ENCODE data around the gene NENF. TPM values are rescaled to one million over a fixed set of nuclear protein-coding genes. Genes with fewer than 3 reads are reported as not detected.

Gene NENF
- total and polyA plus RNA-seq, 10 of the 15 experiments (the other 5 are each of a cell fraction or from before 2014, with no cell fraction given), result 5.1 to 83.4 (median 42.7) TPM

- Histone ChIP-seq H3K4me1 (ENCODE audit: control insufficient read depth, insufficient read depth, low read length) (no peaks in the 10 kb centered on the region), H3K36me3 (ENCODE audit: control insufficient read depth in 2 of 2, insufficient read depth in 2 of 2, low read length in 1 of 2) (peaks cover 0 to 2% of the 10 kb centered on the region in 2 experiments; a peak in 1 of 4 replicates), H3K27me3 (replicated peaks in 1 of 2; ENCODE audit: control insufficient read depth in 2 of 2, insufficient read depth in 2 of 2, low read length in 1 of 2) (no peaks in the 10 kb centered on the region), H3K27ac (ENCODE audit: control insufficient read depth, insufficient read depth) (no peak overlapping the region), H4K20me1 (ENCODE audit: control insufficient read depth, insufficient read depth) (no peaks in the 10 kb centered on the region), H2AFZ (ENCODE audit: control insufficient read depth, low read depth, low read length) (no peak overlapping the region), H3K9ac (ENCODE audit: control insufficient read depth, insufficient read depth, low read length) (no peak overlapping the region), H3K9me3 (replicated peaks; ENCODE audit: control insufficient read depth, insufficient read depth, low read length) (peaks cover 9% of the 10 kb centered on the region), H3K4me3 (no peak overlapping the region), H3K79me2 (ENCODE audit: control insufficient read depth, insufficient read depth, low read length) (no peaks in the 10 kb centered on the region), H3K4me2 (ENCODE audit: control insufficient read depth, insufficient read depth) (no peak overlapping the region)
- no TSS peak for BruUV-seq (replicated peaks)
- intact Hi-C loops (cut with micrococcal nuclease; ENCODE audit: unreplicated experiment) (no loop called here), in situ Hi-C loops (cut with MboI) (no loop called here)
- no peak for TF ChIP-seq FOS (IDR thresholded peaks at IDR 0.05; ENCODE audit: borderline replicate concordance, extremely low read depth, insufficient read length)
- 0 out of 2 replicates have a peak, but pooled peaks have one; percentile 34 for TF ChIP-seq RELB (IDR thresholded peaks at IDR 0.05; ENCODE audit: low read depth)
- no peak for TF ChIP-seq EED (IDR thresholded peaks at IDR 0.05; ENCODE audit: low read depth)
- TF ChIP-seq, protein P1, sequence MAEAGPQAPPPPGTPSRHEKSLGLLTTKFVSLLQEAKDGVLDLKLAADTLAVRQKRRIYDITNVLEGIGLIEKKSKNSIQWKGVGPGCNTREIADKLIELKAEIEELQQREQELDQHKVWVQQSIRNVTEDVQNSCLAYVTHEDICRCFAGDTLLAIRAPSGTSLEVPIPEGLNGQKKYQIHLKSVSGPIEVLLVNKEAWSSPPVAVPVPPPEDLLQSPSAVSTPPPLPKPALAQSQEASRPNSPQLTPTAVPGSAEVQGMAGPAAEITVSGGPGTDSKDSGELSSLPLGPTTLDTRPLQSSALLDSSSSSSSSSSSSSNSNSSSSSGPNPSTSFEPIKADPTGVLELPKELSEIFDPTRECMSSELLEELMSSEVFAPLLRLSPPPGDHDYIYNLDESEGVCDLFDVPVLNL (IDR thresholded peaks at IDR 0.05; ENCODE audit: low read depth, low read length), result no peak
- peak; percentile 97 for TF ChIP-seq CBX5 (IDR thresholded peaks at IDR 0.05; ENCODE audit: low read depth)
- CTCF ChIA-PET, result interaction anchor here (0.5 to 0.9 kb wide), 2 partner anchors 9 to 59 kb away, joined by 3 to 4 read pairs; no protein-coding TSS in a partner anchor
- no peak for DNase-seq (ENCODE audit: low read depth, low spot score)
- SMC1A ChIA-PET (ENCODE audit: uncharacterized antibody, unreplicated experiment), result interaction anchor here (1.4 kb wide), 1 partner anchor 14 kb away, joined by 5 read pairs; no protein-coding TSS in a partner anchor
- RAD21 ChIA-PET (ENCODE audit: unreplicated experiment), result no interaction called here
- 100% methylated on average over 3 of the region's 3 CpGs for WGBS (ENCODE audit: insufficient coverage, insufficient replicate concordance, low lambda C conversion rate, missing lambda C conversion rate)
- FAIRE-seq, result no peak
- no peak for ATAC-seq
- POLR2A ChIA-PET, result no interaction called here
Measured at GRCh38 chr1:212396638-212397037, 36.1 kb upstream of the NENF start.

Measured in GM12878 (cell line).